Progenitor cell of endocrine pancreas (in vitro differentiated cells): ENCODE measurements around the gene EXOC3L1. TPM values are rescaled to one million over a fixed set of nuclear protein-coding genes. Genes with fewer than 3 reads are reported as not detected.
A peak's percentile ranks its signal among the peaks of the same experiment; 100 is the strongest.

Source experiments
- DNase-seq: peaks from one replicate; pipeline ENCODE4 v3.0.0; 2021; ENCODE audit warnings: low spot score; ENCODE audit not compliant: unreplicated experiment
- H3K27ac Mint-ChIP-seq: 2 replicates; pipeline ENCODE4 v1.8.0; 2021; ENCODE audit warnings: mild to moderate bottlenecking, moderate library complexity, mixed read lengths
- H3K27me3 Mint-ChIP-seq: 2 replicates; pipeline ENCODE4 v1.8.0; 2021; ENCODE audit warnings: mixed read lengths
- H3K36me3 Mint-ChIP-seq: 2 replicates; pipeline ENCODE4 v1.8.0; 2022; ENCODE audit warnings: mixed read lengths; ENCODE audit not compliant: insufficient read depth
- H3K4me1 Mint-ChIP-seq: 2 replicates; pipeline ENCODE4 v1.8.0; 2021; ENCODE audit warnings: low read depth, mixed read lengths
- H3K4me3 Mint-ChIP-seq: 2 replicates; pipeline ENCODE4 v1.8.0; 2021; ENCODE audit warnings: low read depth, mild to moderate bottlenecking, moderate library complexity, mixed read lengths
- H3K9me3 Mint-ChIP-seq: 2 replicates; pipeline ENCODE4 v1.8.0; 2021; ENCODE audit warnings: low read depth, mixed read lengths
- total RNA-seq: library from RNA; stranded (reverse); gene quantifications from 2 replicates; pipeline ENCODE4 v1.2.1, GENCODE V29; 2021
- TF ChIP-seq, protein P1 (sequence below): fragments of 200-600 bp; sonication (generic); IDR thresholded peaks from one replicate; pipeline ENCODE4 v1.5.0; 2021; ENCODE audit warnings: antibody characterized with exemption, mild to moderate bottlenecking; ENCODE audit not compliant: unreplicated experiment

The EXOC3L1 gene
- total RNA-seq, 1 donor from 2014 or later = not detected

- H3K4me3 Mint-ChIP-seq = no peak overlapping the region
- TF ChIP-seq, protein P1, sequence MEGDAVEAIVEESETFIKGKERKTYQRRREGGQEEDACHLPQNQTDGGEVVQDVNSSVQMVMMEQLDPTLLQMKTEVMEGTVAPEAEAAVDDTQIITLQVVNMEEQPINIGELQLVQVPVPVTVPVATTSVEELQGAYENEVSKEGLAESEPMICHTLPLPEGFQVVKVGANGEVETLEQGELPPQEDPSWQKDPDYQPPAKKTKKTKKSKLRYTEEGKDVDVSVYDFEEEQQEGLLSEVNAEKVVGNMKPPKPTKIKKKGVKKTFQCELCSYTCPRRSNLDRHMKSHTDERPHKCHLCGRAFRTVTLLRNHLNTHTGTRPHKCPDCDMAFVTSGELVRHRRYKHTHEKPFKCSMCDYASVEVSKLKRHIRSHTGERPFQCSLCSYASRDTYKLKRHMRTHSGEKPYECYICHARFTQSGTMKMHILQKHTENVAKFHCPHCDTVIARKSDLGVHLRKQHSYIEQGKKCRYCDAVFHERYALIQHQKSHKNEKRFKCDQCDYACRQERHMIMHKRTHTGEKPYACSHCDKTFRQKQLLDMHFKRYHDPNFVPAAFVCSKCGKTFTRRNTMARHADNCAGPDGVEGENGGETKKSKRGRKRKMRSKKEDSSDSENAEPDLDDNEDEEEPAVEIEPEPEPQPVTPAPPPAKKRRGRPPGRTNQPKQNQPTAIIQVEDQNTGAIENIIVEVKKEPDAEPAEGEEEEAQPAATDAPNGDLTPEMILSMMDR = no peak
These were observed 13.3 kb downstream of the EXOC3L1 start for GRCh38 chr16:67176662-67177061.

GRCh38 chr16:67174706-67175231 lies 15.2 kb downstream of the EXOC3L1 start:
- H3K27me3 Mint-ChIP-seq = peaks cover 61% of the 10 kb centered on the region
- H3K4me3 Mint-ChIP-seq = no peak overlapping the region
- H3K4me1 Mint-ChIP-seq = peaks cover 22% of the 10 kb centered on the region
- TF ChIP-seq, protein P1 = no peak
- H3K9me3 Mint-ChIP-seq = no peaks in the 10 kb centered on the region
- DNase-seq = no peak
- peaks cover 4% of the 10 kb centered on the region for H3K36me3 Mint-ChIP-seq
- no peak overlapping the region for H3K27ac Mint-ChIP-seq

More at GRCh38 chr16:67176662-67177061, 13.3 kb downstream of the EXOC3L1 start:
- H3K36me3 Mint-ChIP-seq = peaks cover 4% of the 10 kb centered on the region
- peaks cover 47% of the 10 kb centered on the region for H3K27me3 Mint-ChIP-seq
- H3K4me1 Mint-ChIP-seq = peaks cover 14% of the 10 kb centered on the region
- DNase-seq = no peak
- no peaks in the 10 kb centered on the region for H3K9me3 Mint-ChIP-seq
- peak overlapping the region; percentile 63 for H3K27ac Mint-ChIP-seq

DNA sequence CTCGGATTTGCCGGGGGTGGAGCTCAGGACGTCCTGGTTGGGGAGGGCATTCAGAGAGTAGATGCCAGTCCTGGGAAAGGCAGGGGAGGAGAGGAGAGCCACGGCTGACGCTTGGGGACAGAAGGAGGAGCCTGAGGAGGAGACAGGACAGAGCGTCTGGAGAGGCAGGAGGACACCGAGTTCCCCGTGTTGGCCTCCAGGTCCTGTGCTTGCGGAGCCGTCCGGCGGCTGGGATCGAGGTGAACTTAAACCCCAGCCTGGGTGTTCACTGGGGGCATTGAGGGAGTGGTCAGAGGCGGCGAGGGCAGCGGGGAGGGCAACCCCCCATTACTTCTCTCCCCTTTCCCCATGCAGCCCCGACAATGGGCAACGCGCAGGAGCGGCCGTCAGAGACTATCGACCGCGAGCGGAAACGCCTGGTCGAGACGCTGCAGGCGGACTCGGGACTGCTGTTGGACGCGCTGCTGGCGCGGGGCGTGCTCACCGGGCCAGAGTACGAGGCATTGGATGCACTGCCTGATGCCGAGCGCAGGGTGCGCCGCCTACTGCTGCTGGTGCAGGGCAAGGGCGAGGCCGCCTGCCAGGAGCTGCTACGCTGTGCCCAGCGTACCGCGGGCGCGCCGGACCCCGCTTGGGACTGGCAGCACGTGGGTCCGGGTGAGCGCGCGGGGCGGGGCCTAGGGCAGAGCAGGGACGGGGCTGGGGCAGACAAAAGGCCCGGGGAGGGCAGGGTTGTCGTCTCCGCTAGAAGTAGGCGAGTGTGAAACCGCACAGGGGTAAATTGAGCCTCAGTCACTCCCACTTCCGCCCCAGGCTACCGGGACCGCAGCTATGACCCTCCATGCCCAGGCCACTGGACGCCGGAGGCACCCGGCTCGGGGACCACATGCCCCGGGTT lies 15.9 kb downstream of the EXOC3L1 start:
- peaks cover 24% of the 10 kb centered on the region for H3K4me1 Mint-ChIP-seq
- peaks cover 4% of the 10 kb centered on the region for H3K36me3 Mint-ChIP-seq
- peak; percentile 77 for DNase-seq
- TF ChIP-seq, protein P1 = peak; percentile 42
- peak overlapping the region; percentile 49 for H3K27ac Mint-ChIP-seq
- H3K27me3 Mint-ChIP-seq = peaks cover 67% of the 10 kb centered on the region
- no peaks in the 10 kb centered on the region for H3K9me3 Mint-ChIP-seq
- peak overlapping the region; percentile 67 for H3K4me3 Mint-ChIP-seq

GRCh38 chr16:67173323-67173722 lies 16.6 kb downstream of the EXOC3L1 start:
- Mint-ChIP-seq H3K4me3 (peak overlapping the region; percentile 67), H3K36me3 (peaks cover 4% of the 10 kb centered on the region), H3K9me3 (no peaks in the 10 kb centered on the region), H3K27me3 (peaks cover 71% of the 10 kb centered on the region), H3K4me1 (peaks cover 22% of the 10 kb centered on the region), H3K27ac (peak overlapping the region; percentile 72)
- no peak for DNase-seq
- TF ChIP-seq, protein P1 = no peak

GRCh38 chr16:67170949-67171649 lies 18.8 kb downstream of the EXOC3L1 start:
- Mint-ChIP-seq H3K4me3 (peak overlapping the region; percentile 73), H3K27ac (peak overlapping the region; percentile 50), H3K27me3 (peaks cover 81% of the 10 kb centered on the region), H3K4me1 (peaks cover 20% of the 10 kb centered on the region), H3K9me3 (no peaks in the 10 kb centered on the region), H3K36me3 (peaks cover 1% of the 10 kb centered on the region)
- no peak for DNase-seq
- TF ChIP-seq, protein P1 = no peak
